ENCODE measurements around the gene CEP85.

CEP85 gene
- total RNA-seq = 55.2 to 70.7 (median 68.5) reads per million in 4 experiments

DNA sequence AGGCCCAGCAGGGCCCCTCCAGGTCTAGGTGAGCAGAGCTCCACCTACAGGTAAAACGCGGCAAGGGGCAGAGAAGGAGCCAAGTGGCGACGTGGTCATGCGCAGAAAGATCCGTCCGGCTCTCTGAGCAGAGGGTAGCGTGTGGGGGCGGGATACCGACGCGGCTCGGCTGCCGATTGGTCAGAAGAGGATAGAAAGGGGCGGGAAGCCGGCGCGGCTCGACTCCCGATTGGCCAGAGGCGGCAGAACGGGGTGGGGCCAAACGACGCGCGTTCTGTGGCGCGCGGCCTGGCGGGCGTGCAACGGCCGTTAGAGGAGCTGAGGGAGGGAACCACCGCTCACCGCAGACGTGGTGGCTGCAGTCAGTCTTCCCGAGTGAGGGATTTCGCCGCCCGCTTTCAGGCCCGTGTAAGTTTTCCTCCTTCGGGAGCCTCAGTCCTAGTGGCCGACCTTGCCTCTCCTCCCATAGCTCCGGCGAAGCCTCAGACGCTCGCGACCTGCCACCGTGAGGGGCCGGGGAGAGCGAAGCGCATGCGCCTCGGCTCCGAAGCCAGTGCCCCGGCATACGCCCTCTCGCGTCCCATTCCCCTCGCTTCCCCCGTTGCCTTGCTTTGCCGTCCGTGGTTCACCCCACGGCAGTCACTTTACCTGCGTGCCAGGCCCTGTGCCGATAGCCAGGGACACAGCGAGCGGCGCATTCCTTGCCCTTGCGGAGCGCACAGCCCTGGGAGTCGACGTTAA lies at the start of gene CEP85:
Gene CEP85 (plus strand): TSS at position 298 of the 741 bp plus-strand sequence. CDS start 5,584 bp downstream, outside the sequence.
- DNase-seq = peak; percentile 97

- no peak for DNase-seq
Observed at GRCh38 chr1:26184883-26185282, 49.1 kb upstream of the CEP85 start.

DNA sequence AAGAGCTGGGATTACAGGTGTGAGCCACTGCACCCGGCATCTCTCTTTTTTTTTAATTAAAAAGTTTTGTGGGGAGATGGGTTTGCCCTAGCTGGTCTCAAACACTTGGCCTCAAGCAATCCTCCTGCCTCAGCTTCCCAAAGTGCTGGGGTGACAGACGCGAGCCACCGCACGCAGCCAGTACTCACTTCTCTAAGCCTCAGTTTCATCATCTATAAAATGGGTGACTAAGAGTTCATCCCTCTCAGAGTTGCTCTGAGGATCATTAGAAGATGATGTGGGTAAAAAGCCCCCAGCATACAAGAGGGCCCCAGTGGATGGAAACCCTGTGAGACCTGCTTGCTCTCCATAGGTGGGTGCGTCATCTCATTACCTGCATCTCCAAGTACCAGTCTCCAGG lies 46.1 kb upstream of the CEP85 start:
- no peak for DNase-seq

DNA sequence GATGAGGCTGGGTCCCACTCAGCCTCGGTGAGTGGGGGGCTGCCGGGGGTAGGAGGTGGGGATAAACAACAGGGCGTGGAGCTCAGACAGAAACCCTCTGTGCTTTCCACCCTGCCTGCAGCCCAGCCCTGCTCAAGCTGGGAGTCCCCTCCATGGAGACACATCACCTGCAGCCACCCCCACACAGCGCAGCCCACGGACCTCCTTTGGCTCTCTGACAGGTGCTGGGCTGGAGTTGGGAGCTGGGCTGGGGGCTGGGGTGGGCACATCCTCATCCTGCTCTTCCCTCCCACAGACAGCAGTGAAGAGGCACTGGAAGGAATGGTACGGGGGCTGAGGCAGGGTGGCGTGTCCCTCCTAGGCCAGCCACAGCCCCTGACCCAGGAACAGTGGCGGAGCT lies 45.5 kb upstream of the CEP85 start:
- no peak for DNase-seq

GRCh38 chr1:26189331-26189730 lies 44.7 kb upstream of the CEP85 start:
- DNase-seq = no peak

GRCh38 chr1:26189751-26190275 lies 44.2 kb upstream of the CEP85 start:
- no peak for DNase-seq

DNA sequence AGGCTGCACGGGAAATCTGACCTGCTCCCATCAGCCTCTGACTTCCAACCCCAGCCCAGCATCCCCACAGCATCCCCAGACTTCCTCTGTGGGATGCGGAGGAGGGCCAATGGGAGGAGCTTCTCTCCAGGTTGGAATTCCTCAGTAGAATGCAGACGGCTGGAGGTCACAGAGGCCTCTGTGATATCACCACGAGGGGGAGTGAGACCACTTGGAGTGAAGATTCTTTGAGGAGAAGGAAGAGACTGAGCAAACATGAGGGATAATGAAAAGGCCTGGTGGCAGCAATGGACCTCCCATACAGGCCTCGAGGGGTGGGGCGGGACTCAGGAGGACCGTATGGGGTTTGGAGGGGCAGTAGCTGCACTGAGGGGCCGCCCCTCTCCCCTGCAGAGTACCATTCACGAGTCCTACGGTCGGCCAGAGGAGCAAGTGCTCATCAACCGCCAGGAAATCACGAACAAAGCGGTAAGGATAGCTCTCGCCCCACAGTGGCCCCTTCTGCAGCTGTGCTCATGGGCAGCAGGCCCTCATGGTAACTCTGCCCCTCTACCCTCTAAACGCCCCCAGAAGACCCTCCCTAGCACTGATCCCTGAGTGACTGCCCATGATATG lies 43.5 kb upstream of the CEP85 start, which contains the start of gene CATSPER4:
Gene CATSPER4 (plus strand): TSS at position 230 of the 615 bp plus-strand sequence. CDS start 26 bp downstream, at position 256.
- no peak for DNase-seq

GRCh38 chr1:26191739-26192138 lies 42.3 kb upstream of the CEP85 start:
- no peak for DNase-seq

DNA sequence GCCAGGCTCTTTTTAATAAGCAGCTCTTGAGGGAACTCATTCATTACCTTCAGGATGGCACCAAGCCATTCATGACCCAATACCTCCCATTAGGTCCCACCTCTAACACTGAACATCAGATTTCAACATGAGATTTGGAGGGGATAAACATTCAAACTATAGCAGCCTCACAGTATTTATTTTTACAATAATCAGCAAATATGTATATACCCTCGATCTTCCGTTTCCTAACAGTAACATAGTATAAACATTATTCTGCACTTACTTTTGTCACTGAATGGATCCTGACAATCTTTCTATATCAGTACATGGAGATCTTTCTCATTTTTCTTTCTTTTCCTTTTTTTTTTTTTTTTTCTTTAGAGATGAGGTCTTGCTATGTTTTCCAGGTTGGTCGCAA lies 38.2 kb upstream of the CEP85 start:
- no peak for DNase-seq

- no peak for DNase-seq
Observed at GRCh38 chr1:26197301-26197700, 36.7 kb upstream of the CEP85 start.

DNA sequence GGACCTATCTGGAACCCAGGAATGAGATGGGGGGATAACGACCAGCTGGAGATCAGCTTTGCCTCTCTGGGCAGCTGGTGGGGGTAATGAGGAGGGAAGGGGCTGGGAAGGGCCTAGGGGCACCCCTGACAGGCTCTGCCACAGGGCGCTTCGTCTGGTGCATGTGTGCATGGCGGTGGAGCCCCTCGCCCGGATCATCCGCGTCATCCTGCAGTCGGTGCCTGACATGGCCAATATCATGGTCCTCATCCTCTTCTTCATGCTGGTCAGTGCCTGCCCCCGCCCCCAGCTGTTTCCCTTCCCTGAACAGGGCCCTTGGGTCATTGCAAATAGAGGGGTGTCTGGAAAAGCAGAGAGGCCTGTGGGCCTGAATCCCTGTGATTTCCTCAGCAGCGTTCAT lies 36.2 kb upstream of the CEP85 start:
- DNase-seq = no peak

GRCh38 chr1:26200413-26200812 lies 33.6 kb upstream of the CEP85 start:
- no peak for DNase-seq

GRCh38 chr1:26203642-26204318 lies 30.2 kb upstream of the CEP85 start:
- no peak for DNase-seq

DNA sequence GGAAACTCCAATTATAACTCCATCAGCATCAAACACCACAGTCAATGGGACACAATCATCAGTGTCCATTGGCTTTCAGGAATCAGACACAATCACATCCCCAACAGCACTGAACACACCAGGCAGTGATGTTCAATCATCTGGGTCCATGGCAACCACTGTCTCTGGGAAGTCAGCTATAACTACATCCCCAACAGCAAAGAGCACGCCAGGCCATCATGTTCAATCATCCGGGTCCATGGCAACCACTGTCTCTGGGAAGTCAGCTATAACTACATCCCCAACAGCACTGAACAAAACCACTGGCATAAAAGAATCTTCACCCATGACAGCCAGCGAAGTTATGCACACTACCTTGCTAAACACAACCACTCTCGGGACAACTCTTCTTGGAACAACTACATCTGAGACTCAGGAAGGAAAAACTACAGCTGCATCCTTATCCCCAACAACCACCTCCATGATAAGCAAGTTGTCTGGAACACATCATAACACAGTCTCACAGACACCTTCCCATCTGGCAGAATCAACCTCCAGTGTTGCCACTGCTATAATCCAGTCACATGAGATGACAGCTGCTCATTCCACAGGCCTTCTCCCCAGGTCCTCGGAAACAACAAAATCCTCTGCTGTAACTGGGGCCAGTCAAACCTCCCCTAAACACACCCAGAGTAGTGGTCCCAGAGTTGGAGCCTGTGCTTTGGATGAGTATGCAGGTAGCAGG lies 23.7 kb upstream of the CEP85 start:
- no peak for DNase-seq

DNA sequence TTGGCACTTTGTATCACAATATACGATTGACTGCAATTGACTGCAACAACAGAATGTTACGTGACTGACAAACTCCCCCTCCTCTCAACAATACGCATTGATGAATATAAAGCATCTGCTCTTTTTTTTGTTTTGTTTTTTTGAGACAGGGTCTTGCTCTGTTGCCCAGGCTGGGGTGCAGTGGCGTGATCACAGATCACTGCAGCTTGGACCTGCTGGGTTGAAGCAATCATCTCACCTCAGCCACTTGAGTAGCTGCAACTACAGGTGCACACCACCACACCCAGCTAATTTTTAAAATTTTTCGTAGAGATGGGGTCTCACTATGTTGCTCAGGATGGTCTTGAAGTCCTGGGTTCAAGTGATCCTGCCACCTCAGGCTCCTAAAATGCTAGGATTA lies 21.3 kb upstream of the CEP85 start:
- no peak for DNase-seq

DNA sequence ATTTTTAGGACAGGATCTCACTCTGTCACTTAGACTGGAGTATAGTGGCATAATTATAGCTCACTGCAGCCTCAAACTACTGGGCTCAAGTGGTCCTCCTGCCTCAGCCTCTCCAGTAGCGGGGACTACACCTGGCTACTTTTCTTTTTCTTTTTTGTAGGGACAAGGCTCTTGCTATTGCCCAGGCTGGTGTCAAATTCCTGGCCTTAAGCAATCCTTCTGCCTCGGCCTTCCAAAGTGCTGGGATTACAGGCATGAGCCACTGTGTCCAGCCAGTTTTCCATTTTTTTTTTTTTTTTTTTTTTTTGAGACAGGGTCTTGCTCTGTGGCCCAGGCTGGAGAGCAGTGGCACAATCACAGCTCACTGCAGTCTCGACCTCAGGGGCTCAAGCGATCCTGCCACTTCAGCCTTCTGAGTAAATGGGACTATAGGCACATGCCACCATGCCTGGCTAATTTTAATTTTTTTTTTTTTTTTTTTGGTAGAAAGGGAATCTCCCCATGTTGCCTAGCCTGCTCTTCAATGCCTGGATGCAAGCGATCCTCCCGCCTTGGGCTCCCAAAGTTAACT lies 20.6 kb upstream of the CEP85 start:
- no peak for DNase-seq

DNA sequence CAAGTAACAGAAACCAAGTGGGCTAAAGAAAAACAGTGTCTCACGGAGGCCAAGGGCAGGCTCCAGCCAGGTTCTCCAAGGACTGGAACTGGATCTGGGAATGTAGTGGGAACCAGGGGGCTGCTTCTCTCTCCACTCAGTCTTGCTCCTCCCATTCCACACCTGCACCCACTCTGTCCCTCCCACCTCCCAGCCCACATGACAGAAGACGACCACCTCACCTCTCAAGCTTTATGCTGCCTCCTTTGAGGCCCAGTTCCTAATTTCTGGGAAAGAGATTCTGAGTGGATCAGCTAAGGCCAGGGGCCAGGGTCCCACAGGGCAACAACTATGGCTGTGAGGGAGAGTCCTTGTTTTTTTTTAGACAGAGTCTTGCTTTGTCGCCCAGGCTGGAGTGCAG lies 18.8 kb upstream of the CEP85 start:
- DNase-seq = no peak

- no peak for DNase-seq
Observed at GRCh38 chr1:26218906-26219494, 15.0 kb upstream of the CEP85 start.

GRCh38 chr1:26220199-26220912 lies 13.6 kb upstream of the CEP85 start:
- no peak for DNase-seq

GRCh38 chr1:26221094-26221493 lies 12.9 kb upstream of the CEP85 start:
- DNase-seq = no peak

DNA sequence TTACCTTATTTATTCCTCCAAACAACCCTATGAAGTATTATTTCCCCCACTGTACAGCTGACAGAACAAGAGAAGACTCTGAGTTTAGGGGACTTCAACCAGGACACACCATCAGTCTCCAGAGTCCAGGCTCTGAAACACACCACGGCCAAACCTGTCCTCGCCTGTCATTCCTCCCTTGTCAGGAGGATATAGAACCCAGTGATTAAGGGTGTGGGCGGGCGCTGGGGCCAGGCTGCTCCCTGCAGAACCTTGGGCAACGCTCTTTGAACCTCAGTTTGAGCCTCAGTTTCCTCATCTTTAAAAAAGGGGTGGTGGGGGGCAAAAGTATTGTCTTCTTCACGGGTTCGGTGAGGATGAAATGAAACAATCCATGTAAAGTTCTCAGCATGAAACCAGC lies 9.4 kb upstream of the CEP85 start:
- no peak for DNase-seq
